H9 (cell line): ENCODE results near the gene DNM2. TPM values are rescaled to one million over a fixed set of nuclear protein-coding genes. Genes with fewer than 3 reads are reported as not detected.

Experiments
- DNase-seq: peaks from one replicate; pipeline ENCODE4 v3.0.0-alpha.2; 2017
- H2AFZ ChIP-seq: one replicate; pipeline ENCODE4 v1.6.1; 2013; ENCODE audit warnings: mild to moderate bottlenecking, low read length, control low read depth, moderate library complexity
- H2AK5ac ChIP-seq: 2 replicates; pipeline ENCODE4 v1.6.1; 2013; ENCODE audit warnings: low read length, control low read depth, mixed read lengths; ENCODE audit not compliant: insufficient read length
- H2BK120ac ChIP-seq: one replicate; pipeline ENCODE4 v1.6.1; 2013; ENCODE audit warnings: low read depth, mild to moderate bottlenecking, low read length, control low read depth, inconsistent platforms; ENCODE audit not compliant: poor library complexity, severe bottlenecking
- H2BK12ac ChIP-seq: 2 replicates; pipeline ENCODE4 v1.6.1; 2013; ENCODE audit warnings: low read length, control low read depth, mixed read lengths, low read depth; ENCODE audit not compliant: insufficient read length
- H2BK15ac ChIP-seq: 2 replicates; pipeline ENCODE4 v1.6.1; 2013; ENCODE audit warnings: low read depth, low read length, control low read depth
- H2BK20ac ChIP-seq: one replicate; pipeline ENCODE4 v1.6.1; 2013; ENCODE audit warnings: low read depth, mild to moderate bottlenecking, low read length, control low read depth, inconsistent platforms; ENCODE audit not compliant: poor library complexity, severe bottlenecking
- H2BK5ac ChIP-seq: 2 replicates; pipeline ENCODE4 v1.6.1; 2013; ENCODE audit warnings: low read length, control low read depth, mixed read lengths; ENCODE audit not compliant: insufficient read length
- H3K14ac ChIP-seq: 2 replicates; pipeline ENCODE4 v1.6.1; 2013; ENCODE audit warnings: low read length, control low read depth; ENCODE audit not compliant: insufficient read depth
- H3K18ac ChIP-seq: 2 replicates; pipeline ENCODE4 v1.6.1; 2013; ENCODE audit warnings: low read depth, mild to moderate bottlenecking, mixed read lengths, low read length, control low read depth; ENCODE audit not compliant: insufficient read length
- H3K23ac ChIP-seq: 2 replicates; pipeline ENCODE4 v1.6.1; 2013; ENCODE audit warnings: low read length, control low read depth, mixed read lengths, low read depth; ENCODE audit not compliant: insufficient read length
- H3K23me2 ChIP-seq: 2 replicates; pipeline ENCODE4 v1.6.1; 2013; ENCODE audit warnings: low read depth, mild to moderate bottlenecking, mixed read lengths, low read length, control low read depth; ENCODE audit not compliant: insufficient read length, poor library complexity, severe bottlenecking
- H3K27ac ChIP-seq: 2 replicates; pipeline ENCODE4 v1.5.1; 2013; ENCODE audit warnings: low read length, control low read depth, mixed read lengths, low read depth; ENCODE audit not compliant: insufficient read length
- H3K27me3 ChIP-seq: 2 replicates; pipeline ENCODE4 v1.6.1; 2013; ENCODE audit warnings: low read length, control low read depth, inconsistent platforms; ENCODE audit not compliant: insufficient read depth
- H3K4ac ChIP-seq: 2 replicates; pipeline ENCODE4 v1.6.1; 2013; ENCODE audit warnings: low read depth, mild to moderate bottlenecking, control low read depth, inconsistent platforms, low read length, moderate library complexity
- H3K4me1 ChIP-seq: 2 replicates; pipeline ENCODE4 v1.6.1; 2013; ENCODE audit warnings: low read length, control low read depth, inconsistent platforms; ENCODE audit not compliant: insufficient read depth
- H3K4me2 ChIP-seq: 2 replicates; pipeline ENCODE4 v1.6.1; 2013; ENCODE audit warnings: low read length, control low read depth, mixed read lengths; ENCODE audit not compliant: insufficient read length, insufficient read depth
- H3K56ac ChIP-seq: 2 replicates; pipeline ENCODE4 v1.6.1; 2013; ENCODE audit warnings: low read depth, mild to moderate bottlenecking, mixed read lengths, low read length, control low read depth; ENCODE audit not compliant: insufficient read length
- H3K79me1 ChIP-seq: 2 replicates; pipeline ENCODE4 v1.6.1; 2013; ENCODE audit warnings: low read depth, mild to moderate bottlenecking, moderate library complexity, low read length, control low read depth, inconsistent platforms; ENCODE audit not compliant: insufficient read depth, poor library complexity, severe bottlenecking
- H3K79me2 ChIP-seq: 2 replicates; pipeline ENCODE4 v1.6.1; 2013; ENCODE audit warnings: low read length, control low read depth, inconsistent platforms; ENCODE audit not compliant: insufficient read depth
- H3K9ac ChIP-seq: 2 replicates; pipeline ENCODE4 v1.6.1; 2013; ENCODE audit warnings: low read length, control low read depth, mixed read lengths; ENCODE audit not compliant: insufficient read length; ENCODE audit errors: extremely low read depth
- H3K9me3 ChIP-seq: one replicate; pipeline ENCODE4 v1.6.1; 2013; ENCODE audit warnings: low read depth, low read length, inconsistent platforms; ENCODE audit not compliant: control insufficient read depth
- H3T11ph ChIP-seq: one replicate; pipeline ENCODE4 v1.6.1; 2013; ENCODE audit warnings: mild to moderate bottlenecking, low read length, control low read depth, inconsistent platforms
- H4K20me1 ChIP-seq: one replicate; pipeline ENCODE4 v1.6.1; 2013; ENCODE audit not compliant: control insufficient read depth, insufficient read length, insufficient read depth
- H4K5ac ChIP-seq: 2 replicates; pipeline ENCODE4 v1.6.1; 2013; ENCODE audit warnings: low read depth, mild to moderate bottlenecking, mixed read lengths, low read length, control low read depth; ENCODE audit not compliant: insufficient read length
- H4K8ac ChIP-seq: replicated peaks from 2 replicates; pipeline ENCODE4 v1.6.1; 2013; ENCODE audit warnings: low read length, control low read depth, mixed read lengths, low read depth; ENCODE audit not compliant: insufficient read length
- H4K91ac ChIP-seq: 2 replicates; pipeline ENCODE4 v1.6.1; 2013; ENCODE audit warnings: low read depth, mild to moderate bottlenecking, moderate library complexity, mixed read lengths, low read length, control low read depth; ENCODE audit not compliant: insufficient read length
- H3K27ac Mint-ChIP-seq, 3 experiments: 2 replicates in 2 of 3; 3 replicates in 1 of 3; pipeline ENCODE4 v1.8.0; 2020 to 2021; ENCODE audit warnings: mixed read lengths in 3 of 3, mild to moderate bottlenecking in 1 of 3, moderate library complexity in 1 of 3
- H3K27me3 Mint-ChIP-seq: 2 replicates; pipeline ENCODE4 v1.8.0; 2021; ENCODE audit warnings: low read depth, mild to moderate bottlenecking, moderate library complexity, mixed read lengths
- H3K36me3 Mint-ChIP-seq, 3 experiments: 2 replicates in 2 of 3; 3 replicates in 1 of 3; pipeline ENCODE4 v1.8.0; 2020 to 2021; ENCODE audit warnings: low read depth in 3 of 3, mixed read lengths in 3 of 3; ENCODE audit not compliant: insufficient read depth in 1 of 3
- H3K4me1 Mint-ChIP-seq, 2 experiments: 2 replicates each; pipeline ENCODE4 v1.8.0; 2020; ENCODE audit warnings: mixed read lengths in 2 of 2
- H3K4me3 Mint-ChIP-seq, 2 experiments: 2 replicates in 1 of 2; 3 replicates in 1 of 2; pipeline ENCODE4 v1.8.0; 2020 to 2021; ENCODE audit warnings: mild to moderate bottlenecking in 2 of 2, mixed read lengths in 2 of 2, moderate library complexity in 1 of 2
- H3K9me3 Mint-ChIP-seq, 2 experiments: 2 replicates in 1 of 2; 3 replicates in 1 of 2; pipeline ENCODE4 v1.8.0; 2020; ENCODE audit warnings: mild to moderate bottlenecking in 2 of 2, mixed read lengths in 2 of 2, moderate library complexity in 1 of 2
- CTCF ChIP-seq: fragments of 200-600 bp; sonication (generic); conservative IDR thresholded peaks from 3 replicates; pipeline ENCODE4 v1.8.0; 2021; ENCODE audit warnings: antibody characterized with exemption, mild to moderate bottlenecking
- WGBS: extraction: QIAGEN DNeasy Blood & Tissue Kit; methylation state at CpG from one replicate; pipeline ENCODE4 v1.1.7; 2013; ENCODE audit warnings: missing lambda C conversion rate, low lambda C conversion rate, mixed read lengths; ENCODE audit not compliant: insufficient read length; ENCODE audit errors: extremely low coverage; 5-methylcytosine and 5-hydroxymethylcytosine counted together
- total RNA-seq: library from RNA; stranded (reverse); gene quantifications from 2 replicates; pipeline ENCODE4 v1.2.1, GENCODE V29; 2021

Gene DNM2
- total RNA-seq, 1 experiment from 2014 or later, result 152 TPM

- TF ChIP-seq CTCF, result no peak
- Histone ChIP-seq H3K4me1 (no peaks in the 10 kb centered on the region), H4K5ac (no peak overlapping the region), H2BK120ac (no peak overlapping the region), H3K23me2 (no peaks in the 10 kb centered on the region), H2BK5ac (no peak overlapping the region), H2BK15ac (no peak overlapping the region), H2BK20ac (no peak overlapping the region), H3K79me2 (peaks cover 6% of the 10 kb centered on the region), H4K20me1 (no peaks in the 10 kb centered on the region), H3T11ph (no peak overlapping the region), H2AK5ac (no peak overlapping the region), H3K27me3 (no peaks in the 10 kb centered on the region), H3K9ac (no peak overlapping the region), H3K18ac (no peak overlapping the region), H2AFZ (no peak overlapping the region), H3K4me2 (no peak overlapping the region), H3K56ac (no peak overlapping the region), H3K14ac (no peak overlapping the region), H4K8ac (no peak overlapping the region), H4K91ac (no peak overlapping the region), H3K9me3 (no peaks in the 10 kb centered on the region), H2BK12ac (no peak overlapping the region), H3K79me1 (peaks cover 8% of the 10 kb centered on the region), H3K4ac (no peak overlapping the region), H3K27ac (no peak overlapping the region), H3K23ac (no peak overlapping the region)
- Mint-ChIP-seq H3K36me3 (peaks cover 0 to 4% (median 2%) of the 10 kb centered on the region in 3 experiments; a peak in 3 of 7 replicates), H3K27me3 (no peaks in the 10 kb centered on the region), H3K4me1 (peaks cover 32 to 35% of the 10 kb centered on the region in 2 experiments), H3K9me3 (no peaks in the 10 kb centered on the region), H3K4me3 (peak overlapping the region in 1 of 2 experiments; percentile 10; a peak in 1 of 5 replicates), H3K27ac (peak overlapping the region; percentile 57 to 93 (median 87); a peak in 6 of 7 replicates)
- no CpG with 5 or more reads among the region's 8 CpGs for WGBS
- no peak for DNase-seq
These were observed 29.8 kb downstream of the DNM2 start for GRCh38 chr19:10747674-10748073.
